Measurements from ENCODE around the gene RGS7BP. TPM values are rescaled to one million over a fixed set of nuclear protein-coding genes. Genes with fewer than 3 reads are reported as not detected.

The RGS7BP gene
- total and polyA plus RNA-seq, 2 experiments from 2014 or later, result 3.3 to 5.4 TPM

DNA sequence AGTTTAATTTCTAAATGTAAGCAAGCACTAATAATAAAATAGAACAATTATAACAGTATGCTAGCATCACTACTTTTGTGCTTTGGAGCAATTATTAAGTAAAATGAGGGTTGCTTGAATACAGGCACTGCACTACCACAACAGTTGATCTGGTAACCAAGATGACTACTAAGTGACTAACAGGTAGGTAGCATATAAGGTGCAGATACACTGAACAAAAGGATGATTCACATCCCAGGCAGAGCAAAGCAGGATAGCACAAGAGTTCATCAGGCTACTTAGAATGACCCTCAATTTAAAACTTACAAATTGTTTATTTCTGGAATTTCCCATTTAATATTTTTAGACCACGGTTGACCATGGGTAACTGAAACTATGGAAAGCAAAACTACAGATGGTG is 48.0 kb upstream of the RGS7BP start:
- H3K36me3 ChIP-seq (ENCODE audit: insufficient read depth), result no peaks in the 10 kb centered on the region
- ATAC-seq, result no peak
- DNase-seq (ENCODE audit: low spot score), result no peak
- no peaks in the 10 kb centered on the region for H3K27me3 Mint-ChIP-seq (ENCODE audit: insufficient read depth, low read depth, poor library complexity)
- TF ChIP-seq ETS1 (IDR thresholded peaks at IDR 0.05) (no peak), POLR2AphosphoS5 (IDR thresholded peaks at IDR 0.05; ENCODE audit: low read depth) (no peak)
- peaks cover 5% of the 10 kb centered on the region; the same call in 2 of the 3 replicates for H3K9me3 Mint-ChIP-seq
- no peaks in the 10 kb centered on the region for H3K4me1 Mint-ChIP-seq
- no peaks in the 10 kb centered on the region for H3K79me2 ChIP-seq (replicated peaks; ENCODE audit: insufficient read depth)
- H3F3A ChIP-seq (replicated peaks; ENCODE audit: low read depth), result no peaks in the 10 kb centered on the region
- no peak overlapping the region for H3K4me3 Mint-ChIP-seq
- no peaks in the 10 kb centered on the region for H3K9me2 ChIP-seq (ENCODE audit: insufficient read depth)
- H4K20me1 ChIP-seq (replicated peaks; ENCODE audit: insufficient read depth), result no peaks in the 10 kb centered on the region
- H3K4me1 ChIP-seq (ENCODE audit: insufficient read depth), result no peaks in the 10 kb centered on the region
- H3K27ac ChIP-seq (ENCODE audit: low read depth), result no peak overlapping the region
- no peak overlapping the region for H3K4me3 ChIP-seq
- no peaks in the 10 kb centered on the region; the same call in 2 of the 3 replicates for H3K36me3 Mint-ChIP-seq (ENCODE audit: low read depth)
- no peak overlapping the region for H3K4me2 ChIP-seq
- no peaks in the 10 kb centered on the region for H3K27me3 ChIP-seq (ENCODE audit: insufficient read depth)
- no peak overlapping the region for H2AFZ ChIP-seq
- H3K27ac Mint-ChIP-seq, result no peak overlapping the region

- Histone ChIP-seq H3K4me3 (no peak overlapping the region), H3K27ac (ENCODE audit: low read depth) (no peak overlapping the region), H3K4me2 (no peak overlapping the region), H4K20me1 (replicated peaks; ENCODE audit: insufficient read depth) (no peaks in the 10 kb centered on the region), H3K4me1 (ENCODE audit: insufficient read depth) (no peaks in the 10 kb centered on the region), H3K9me2 (ENCODE audit: insufficient read depth) (0 out of 2 replicates have a peak, but pooled peaks cover 4% of the 10 kb centered on the region), H3F3A (replicated peaks; ENCODE audit: low read depth) (no peaks in the 10 kb centered on the region), H2AFZ (no peak overlapping the region), H3K36me3 (ENCODE audit: insufficient read depth) (no peaks in the 10 kb centered on the region), H3K79me2 (replicated peaks; ENCODE audit: insufficient read depth) (no peaks in the 10 kb centered on the region), H3K27me3 (ENCODE audit: insufficient read depth) (no peaks in the 10 kb centered on the region)
- no peak for ATAC-seq
- no peak overlapping the region for H3K27ac Mint-ChIP-seq
- no peak overlapping the region for H3K4me3 Mint-ChIP-seq
- H3K27me3 Mint-ChIP-seq (ENCODE audit: insufficient read depth, low read depth, poor library complexity), result no peaks in the 10 kb centered on the region
- H3K9me3 Mint-ChIP-seq, result peaks cover 11% of the 10 kb centered on the region; the same call in 2 of the 3 replicates
- no peaks in the 10 kb centered on the region; the same call in 2 of the 3 replicates for H3K36me3 Mint-ChIP-seq (ENCODE audit: low read depth)
- DNase-seq (ENCODE audit: low spot score), result no peak
- TF ChIP-seq POLR2AphosphoS5 (IDR thresholded peaks at IDR 0.05; ENCODE audit: low read depth), result no peak
- TF ChIP-seq CTCF (conservative IDR thresholded peaks at IDR 0.05; ENCODE audit: low read depth in 2 of 2), result no peak
- TF ChIP-seq, protein P1, sequence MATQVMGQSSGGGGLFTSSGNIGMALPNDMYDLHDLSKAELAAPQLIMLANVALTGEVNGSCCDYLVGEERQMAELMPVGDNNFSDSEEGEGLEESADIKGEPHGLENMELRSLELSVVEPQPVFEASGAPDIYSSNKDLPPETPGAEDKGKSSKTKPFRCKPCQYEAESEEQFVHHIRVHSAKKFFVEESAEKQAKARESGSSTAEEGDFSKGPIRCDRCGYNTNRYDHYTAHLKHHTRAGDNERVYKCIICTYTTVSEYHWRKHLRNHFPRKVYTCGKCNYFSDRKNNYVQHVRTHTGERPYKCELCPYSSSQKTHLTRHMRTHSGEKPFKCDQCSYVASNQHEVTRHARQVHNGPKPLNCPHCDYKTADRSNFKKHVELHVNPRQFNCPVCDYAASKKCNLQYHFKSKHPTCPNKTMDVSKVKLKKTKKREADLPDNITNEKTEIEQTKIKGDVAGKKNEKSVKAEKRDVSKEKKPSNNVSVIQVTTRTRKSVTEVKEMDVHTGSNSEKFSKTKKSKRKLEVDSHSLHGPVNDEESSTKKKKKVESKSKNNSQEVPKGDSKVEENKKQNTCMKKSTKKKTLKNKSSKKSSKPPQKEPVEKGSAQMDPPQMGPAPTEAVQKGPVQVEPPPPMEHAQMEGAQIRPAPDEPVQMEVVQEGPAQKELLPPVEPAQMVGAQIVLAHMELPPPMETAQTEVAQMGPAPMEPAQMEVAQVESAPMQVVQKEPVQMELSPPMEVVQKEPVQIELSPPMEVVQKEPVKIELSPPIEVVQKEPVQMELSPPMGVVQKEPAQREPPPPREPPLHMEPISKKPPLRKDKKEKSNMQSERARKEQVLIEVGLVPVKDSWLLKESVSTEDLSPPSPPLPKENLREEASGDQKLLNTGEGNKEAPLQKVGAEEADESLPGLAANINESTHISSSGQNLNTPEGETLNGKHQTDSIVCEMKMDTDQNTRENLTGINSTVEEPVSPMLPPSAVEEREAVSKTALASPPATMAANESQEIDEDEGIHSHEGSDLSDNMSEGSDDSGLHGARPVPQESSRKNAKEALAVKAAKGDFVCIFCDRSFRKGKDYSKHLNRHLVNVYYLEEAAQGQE (IDR thresholded peaks at IDR 0.05; ENCODE audit: unreplicated experiment), result no peak
- TF ChIP-seq ETS1 (IDR thresholded peaks at IDR 0.05), result no peak
- no peak for TF ChIP-seq ZNF114 (CRISPR knock-in tag; IDR thresholded peaks at IDR 0.05)
- TF ChIP-seq STAT1 (IDR thresholded peaks at IDR 0.05; ENCODE audit: unreplicated experiment), result no peak
- TF ChIP-seq NANOG (IDR thresholded peaks at IDR 0.05; ENCODE audit: borderline replicate concordance), result no peak
- no peaks in the 10 kb centered on the region for H3K4me1 Mint-ChIP-seq
Observed at GRCh38 chr5:64458948-64459347, 46.9 kb upstream of the RGS7BP start.

Data from GM23338 (cell line).